Activated T-cell treated with anti-CD3 and anti-CD28 coated beads, Interleukin-2, amount 50 U/mL, for 24 hours (primary cell): ENCODE results near the gene L1TD1.
"Not testable (repeated sequence)": the region's sequence is repeated elsewhere in the genome, so short reads cannot be mapped to it uniquely, and the experiment has no call there.

Experiments used
- DNase-seq: peaks from one replicate; pipeline ENCODE4 v3.0.0-alpha.2; 2020
- H3K27ac Mint-ChIP-seq: 2 replicates; pipeline ENCODE4 v1.8.0; 2020; ENCODE audit warnings: mild to moderate bottlenecking, mixed read lengths
- H3K27me3 Mint-ChIP-seq: 2 replicates; pipeline ENCODE4 v1.8.0; 2020; ENCODE audit warnings: mixed read lengths
- H3K36me3 Mint-ChIP-seq: 2 replicates; pipeline ENCODE4 v1.8.0; 2020; ENCODE audit warnings: low read depth, mixed read lengths
- H3K4me1 Mint-ChIP-seq: 2 replicates; pipeline ENCODE4 v1.8.0; 2020; ENCODE audit warnings: low read depth, mixed read lengths
- H3K4me3 Mint-ChIP-seq: 2 replicates; pipeline ENCODE4 v1.8.0; 2020; ENCODE audit warnings: mild to moderate bottlenecking, moderate library complexity, mixed read lengths
- H3K9me3 Mint-ChIP-seq: 2 replicates; pipeline ENCODE4 v1.8.0; 2020; ENCODE audit warnings: mixed read lengths

L1TD1 gene

DNA sequence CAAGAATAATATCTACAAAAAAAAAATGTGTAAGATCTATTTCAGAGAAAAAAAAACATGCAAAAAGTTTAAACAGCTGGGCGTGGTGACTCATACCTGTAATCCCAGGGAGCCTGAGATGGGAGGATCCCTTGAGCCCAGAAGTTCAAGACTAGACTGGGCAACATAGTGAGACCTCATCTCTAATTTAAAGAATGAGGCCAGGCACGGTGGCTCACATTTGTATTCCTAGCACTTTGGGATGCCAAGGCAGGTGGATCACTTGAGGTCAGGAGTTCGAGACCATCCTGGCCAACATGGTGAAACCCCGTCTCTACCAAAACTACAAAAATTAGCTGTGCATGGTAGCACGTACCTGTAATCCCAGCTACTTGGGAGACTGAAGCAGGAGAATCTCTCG is 9.4 kb upstream of the L1TD1 start:
- not testable (repeated sequence) for H3K27ac Mint-ChIP-seq, H3K27me3 Mint-ChIP-seq, DNase-seq, H3K36me3 Mint-ChIP-seq, H3K4me1 Mint-ChIP-seq, H3K9me3 Mint-ChIP-seq, H3K4me3 Mint-ChIP-seq

DNA sequence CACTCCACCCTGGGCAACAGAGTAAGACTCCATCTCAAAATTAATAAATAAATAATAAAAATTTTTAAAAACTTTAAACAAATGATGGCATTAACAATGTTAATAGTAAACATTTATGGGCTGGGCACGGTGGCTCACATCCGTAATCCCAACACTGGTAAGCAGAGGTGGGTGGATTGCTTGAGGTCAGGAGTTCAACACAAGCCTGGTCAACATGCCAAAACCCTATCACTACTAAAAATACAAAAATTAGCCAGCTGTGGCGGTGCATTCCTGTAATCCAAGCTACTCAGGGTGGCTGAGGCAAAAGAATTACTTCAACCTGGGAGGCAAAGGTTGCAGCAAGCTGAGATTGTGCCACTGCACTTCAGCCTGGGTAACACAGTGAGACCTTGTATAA is 9.0 kb upstream of the L1TD1 start:
- Mint-ChIP-seq H3K36me3 (no peaks in the 10 kb centered on the region), H3K9me3 (no peaks in the 10 kb centered on the region)

DNA sequence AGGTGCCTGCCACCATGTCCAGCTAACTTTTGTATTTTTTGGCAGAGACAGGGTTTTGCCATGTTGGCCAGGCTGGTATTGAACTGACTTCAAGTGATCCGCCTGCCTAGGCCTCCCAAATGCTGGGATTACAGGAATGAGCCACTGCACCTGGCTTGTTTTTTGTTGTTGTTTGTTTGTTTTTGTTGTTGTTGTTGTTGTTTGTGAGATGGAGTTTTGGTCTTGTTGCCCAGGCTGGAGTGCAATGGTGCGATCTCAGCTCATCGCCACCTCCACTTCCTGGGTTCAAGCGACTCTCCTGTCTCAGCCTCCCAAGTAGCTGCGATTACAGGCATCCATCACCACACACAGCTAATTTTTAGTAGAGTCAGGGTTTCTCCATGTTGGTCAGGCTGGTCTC is 7.1 kb upstream of the L1TD1 start:
- Mint-ChIP-seq H3K4me3 (no peak overlapping the region), H3K27me3 (peaks cover 3% of the 10 kb centered on the region)

More for the DNA sequence above, 9.0 kb upstream of the L1TD1 start:
- DNase-seq: no peak
- no peaks in the 10 kb centered on the region for H3K4me1 Mint-ChIP-seq
- H3K27ac Mint-ChIP-seq: no peak overlapping the region
- H3K27me3 Mint-ChIP-seq: peaks cover 3% of the 10 kb centered on the region
- H3K4me3 Mint-ChIP-seq: no peak overlapping the region

DNA sequence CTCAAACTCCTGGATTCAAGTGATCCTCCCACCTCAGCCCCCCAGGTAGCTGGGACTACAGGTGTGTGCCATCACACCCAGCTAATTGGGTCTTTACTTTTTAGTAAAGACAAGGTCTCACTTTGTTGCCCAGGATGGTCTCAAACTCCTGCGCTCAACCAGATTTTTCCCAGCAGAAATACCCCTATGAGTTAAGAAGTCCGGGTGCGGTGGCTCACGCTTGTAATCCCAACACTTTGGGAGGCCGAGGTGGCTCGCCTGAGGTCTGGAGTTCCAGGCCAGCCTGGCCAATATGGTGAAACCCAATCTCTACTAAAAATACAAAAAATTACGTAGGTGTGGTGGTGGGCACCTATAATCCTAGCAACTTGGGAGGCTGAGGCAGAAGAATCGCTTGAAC is 6.5 kb upstream of the L1TD1 start:
- H3K36me3 Mint-ChIP-seq: no peaks in the 10 kb centered on the region
- H3K4me1 Mint-ChIP-seq: no peaks in the 10 kb centered on the region
- H3K27me3 Mint-ChIP-seq: peaks cover 8% of the 10 kb centered on the region
- no peaks in the 10 kb centered on the region for H3K9me3 Mint-ChIP-seq
- H3K27ac Mint-ChIP-seq: no peak overlapping the region
- DNase-seq: no peak
- no peak overlapping the region for H3K4me3 Mint-ChIP-seq

More for the DNA sequence above, 7.1 kb upstream of the L1TD1 start:
- DNase-seq: no peak
- H3K4me1 Mint-ChIP-seq: no peaks in the 10 kb centered on the region
- no peak overlapping the region for H3K27ac Mint-ChIP-seq
- H3K9me3 Mint-ChIP-seq: no peaks in the 10 kb centered on the region
- H3K36me3 Mint-ChIP-seq: no peaks in the 10 kb centered on the region

DNA sequence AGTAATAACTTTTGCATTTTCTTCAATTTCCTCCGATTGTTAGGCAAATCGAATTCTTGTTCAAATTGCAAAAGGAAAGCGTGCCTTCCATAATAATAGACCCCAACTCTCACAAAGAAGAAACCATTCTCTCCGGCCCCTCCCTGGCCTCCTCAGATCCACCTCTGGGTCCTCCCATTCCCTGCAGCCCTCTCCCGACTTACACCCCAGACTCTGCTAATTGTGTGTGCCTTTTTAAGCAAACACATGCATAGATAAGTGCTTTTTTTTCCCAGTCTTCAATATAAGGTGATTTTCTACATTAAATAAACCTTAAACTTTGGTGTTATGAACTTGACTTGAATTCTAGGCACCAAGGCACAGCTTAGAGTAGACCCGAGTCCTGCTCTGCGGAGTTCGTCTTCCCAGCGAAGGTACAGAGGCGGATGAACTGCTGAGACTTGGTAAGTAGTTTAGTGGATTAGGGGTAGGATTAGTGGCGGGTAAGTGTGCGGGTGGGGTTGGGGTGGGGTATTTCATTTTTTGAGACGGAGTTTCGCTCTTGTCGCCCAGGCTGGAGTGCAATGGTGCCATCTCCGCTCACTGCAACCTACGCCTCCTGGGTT is 1.5 kb downstream of the L1TD1 start:
- H3K4me3 Mint-ChIP-seq: no peak overlapping the region
- H3K27me3 Mint-ChIP-seq: peaks cover 49% of the 10 kb centered on the region
- no peaks in the 10 kb centered on the region for H3K36me3 Mint-ChIP-seq
- H3K27ac Mint-ChIP-seq: no peak overlapping the region
- no peak for DNase-seq
- H3K4me1 Mint-ChIP-seq: peaks cover 6% of the 10 kb centered on the region
- no peaks in the 10 kb centered on the region for H3K9me3 Mint-ChIP-seq

DNA sequence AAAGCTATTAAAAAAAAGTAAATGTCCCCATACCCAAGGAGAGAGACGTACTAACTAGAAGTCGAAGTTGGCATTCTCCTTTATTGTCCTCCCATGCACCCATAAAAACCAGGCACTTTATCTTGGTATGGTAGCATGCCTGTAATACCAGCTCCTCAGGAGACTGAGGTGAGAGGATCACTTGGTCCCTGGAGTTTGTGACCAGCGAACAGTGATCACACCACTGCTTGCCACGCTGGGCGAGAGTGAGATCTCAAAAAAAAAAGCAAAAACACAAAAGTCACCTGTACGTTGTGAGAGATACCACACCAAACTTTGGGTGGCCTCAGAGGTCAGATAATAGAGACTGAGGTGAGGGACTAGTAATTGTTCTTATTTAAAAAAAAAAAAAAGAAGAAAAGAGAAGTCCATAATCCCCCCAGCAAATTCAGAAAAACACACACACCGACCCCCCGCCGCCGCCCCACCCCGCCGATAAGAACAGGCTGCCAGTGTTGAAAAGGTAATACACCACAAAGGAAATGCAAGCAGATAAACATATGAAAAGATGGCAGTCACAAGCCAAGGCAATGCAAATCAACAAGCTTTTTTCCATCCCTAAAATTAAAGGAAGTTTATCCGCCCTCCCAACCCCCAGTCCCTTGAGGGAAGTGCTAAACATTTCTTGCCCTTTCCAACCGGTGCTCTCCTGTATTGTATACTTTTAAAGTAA is 3.6 kb downstream of the L1TD1 start:
- Mint-ChIP-seq H3K27me3 (peaks cover 42% of the 10 kb centered on the region), H3K9me3 (no peaks in the 10 kb centered on the region), H3K4me1 (peaks cover 6% of the 10 kb centered on the region), H3K27ac (no peak overlapping the region), H3K4me3 (no peak overlapping the region), H3K36me3 (no peaks in the 10 kb centered on the region)
- DNase-seq: no peak

DNA sequence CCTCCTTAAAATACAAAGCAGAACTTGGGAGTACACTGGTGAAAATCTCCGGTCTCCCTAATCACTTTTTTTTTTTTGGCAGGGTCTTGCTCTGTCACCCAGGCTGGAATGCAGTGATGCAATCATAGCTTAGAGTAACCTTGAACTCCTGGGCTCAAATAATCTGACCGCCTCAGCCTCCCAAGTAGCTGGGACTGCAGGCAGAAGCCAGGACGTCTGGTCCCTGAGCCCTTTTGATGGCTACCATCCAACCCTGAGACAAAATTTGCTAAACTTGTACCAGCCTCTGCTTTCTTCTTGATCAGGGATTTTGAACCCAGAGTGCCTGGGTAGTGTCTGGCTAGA is 4.1 kb downstream of the L1TD1 start:
- H3K4me3 Mint-ChIP-seq: no peak overlapping the region
- H3K9me3 Mint-ChIP-seq: no peaks in the 10 kb centered on the region
- H3K36me3 Mint-ChIP-seq: no peaks in the 10 kb centered on the region
- peaks cover 37% of the 10 kb centered on the region for H3K27me3 Mint-ChIP-seq
- H3K4me1 Mint-ChIP-seq: peaks cover 6% of the 10 kb centered on the region
- no peak for DNase-seq
- no peak overlapping the region for H3K27ac Mint-ChIP-seq

DNA sequence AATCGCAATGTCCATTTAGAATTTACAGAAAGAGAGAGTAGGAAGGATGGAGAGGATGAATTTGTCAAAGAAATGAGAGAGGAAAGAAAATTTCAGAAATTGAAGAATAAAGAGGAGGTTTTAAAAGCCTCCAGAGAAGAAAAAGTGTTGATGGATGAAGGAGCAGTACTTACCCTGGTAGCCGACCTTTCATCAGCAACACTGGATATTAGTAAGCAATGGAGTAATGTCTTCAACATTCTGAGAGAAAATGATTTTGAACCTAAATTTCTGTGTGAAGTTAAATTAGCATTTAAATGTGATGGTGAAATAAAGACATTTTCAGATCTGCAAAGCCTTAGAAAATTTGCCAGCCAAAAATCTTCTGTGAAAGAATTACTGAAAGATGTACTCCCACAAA is 12.5 kb downstream of the L1TD1 start:
- Mint-ChIP-seq H3K4me1 (peaks cover 5% of the 10 kb centered on the region), H3K4me3 (no peak overlapping the region), H3K27ac (no peak overlapping the region), H3K36me3 (no peaks in the 10 kb centered on the region), H3K9me3 (peaks cover 14% of the 10 kb centered on the region), H3K27me3 (peaks cover 9% of the 10 kb centered on the region)
- no peak for DNase-seq

DNA sequence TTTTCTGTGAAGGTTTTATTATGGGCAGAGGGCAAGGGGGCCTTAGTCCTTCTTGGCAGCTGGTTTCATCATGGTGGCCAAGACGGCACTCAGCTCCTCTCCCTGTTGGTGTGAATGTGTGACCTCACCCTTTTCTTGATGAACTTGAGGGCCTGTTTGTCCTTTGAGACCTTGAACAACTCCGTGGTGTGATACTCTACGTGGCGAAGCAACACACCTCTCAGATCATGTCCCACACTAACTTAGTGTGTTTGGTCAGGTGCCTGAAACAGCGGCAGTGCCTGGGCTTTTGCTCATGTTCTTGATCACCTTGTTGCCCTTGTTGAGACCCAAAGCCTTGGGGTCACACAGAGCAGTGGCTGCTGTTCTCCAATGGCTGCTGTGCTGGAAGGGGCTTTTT is 13.4 kb downstream of the L1TD1 start:
- H3K27me3 Mint-ChIP-seq: peaks cover 9% of the 10 kb centered on the region
- no peak overlapping the region for H3K27ac Mint-ChIP-seq
- H3K4me3 Mint-ChIP-seq: no peak overlapping the region
- DNase-seq: no peak
- H3K9me3 Mint-ChIP-seq: peaks cover 14% of the 10 kb centered on the region
- peaks cover 5% of the 10 kb centered on the region for H3K4me1 Mint-ChIP-seq
- H3K36me3 Mint-ChIP-seq: no peaks in the 10 kb centered on the region

DNA sequence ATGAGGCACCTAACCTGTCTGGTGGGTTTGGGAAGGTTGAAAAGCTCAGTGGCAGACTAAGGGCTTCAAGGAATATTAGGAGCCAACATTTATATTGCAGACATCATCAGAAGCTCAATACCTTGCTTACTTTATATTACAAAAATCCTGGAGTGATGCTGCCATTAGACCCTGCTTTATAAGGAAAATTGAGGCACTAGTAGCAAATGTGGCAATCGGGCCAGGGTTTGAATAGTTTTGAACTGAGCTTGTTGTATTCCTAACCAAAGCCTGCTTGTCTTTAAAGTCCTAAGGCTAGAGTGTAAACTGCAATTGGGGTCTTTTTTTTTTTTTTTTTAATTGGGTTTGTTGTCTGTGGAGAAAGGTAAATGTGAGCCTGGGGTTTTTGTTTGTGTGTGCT is 14.3 kb downstream of the L1TD1 start:
- peaks cover 14% of the 10 kb centered on the region for H3K9me3 Mint-ChIP-seq
- H3K4me3 Mint-ChIP-seq: no peak overlapping the region
- peaks cover 9% of the 10 kb centered on the region for H3K27me3 Mint-ChIP-seq
- no peak overlapping the region for H3K27ac Mint-ChIP-seq
- no peaks in the 10 kb centered on the region for H3K36me3 Mint-ChIP-seq
- DNase-seq: no peak
- H3K4me1 Mint-ChIP-seq: peaks cover 5% of the 10 kb centered on the region

DNA sequence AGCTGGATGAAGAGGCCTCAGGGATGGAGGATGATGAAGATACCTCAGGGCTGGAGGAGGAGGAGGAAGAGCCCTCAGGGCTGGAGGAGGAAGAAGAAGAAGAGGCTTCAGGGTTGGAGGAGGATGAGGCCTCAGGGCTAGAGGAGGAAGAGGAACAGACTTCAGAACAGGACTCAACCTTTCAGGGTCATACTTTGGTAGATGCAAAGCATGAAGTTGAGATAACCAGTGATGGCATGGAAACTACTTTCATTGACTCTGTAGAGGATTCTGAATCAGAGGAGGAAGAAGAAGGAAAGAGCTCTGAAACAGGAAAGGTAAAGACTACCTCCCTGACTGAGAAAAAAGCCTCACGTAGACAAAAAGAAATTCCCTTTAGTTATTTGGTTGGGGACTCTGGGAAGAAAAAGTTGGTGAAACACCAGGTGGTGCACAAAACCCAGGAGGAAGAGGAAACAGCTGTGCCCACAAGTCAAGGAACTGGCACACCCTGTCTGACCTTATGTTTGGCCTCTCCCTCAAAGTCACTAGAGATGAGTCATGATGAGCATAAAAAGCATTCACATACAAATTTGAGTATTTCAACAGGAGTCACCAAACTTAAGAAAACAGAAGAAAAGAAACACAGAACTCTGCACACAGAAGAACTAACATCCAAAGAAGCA is 15.4 kb downstream of the L1TD1 start:
- Mint-ChIP-seq H3K27ac (no peak overlapping the region), H3K27me3 (peaks cover 9% of the 10 kb centered on the region), H3K4me1 (peaks cover 5% of the 10 kb centered on the region), H3K4me3 (no peak overlapping the region), H3K9me3 (peaks cover 16% of the 10 kb centered on the region), H3K36me3 (no peaks in the 10 kb centered on the region)
- DNase-seq: no peak

DNA sequence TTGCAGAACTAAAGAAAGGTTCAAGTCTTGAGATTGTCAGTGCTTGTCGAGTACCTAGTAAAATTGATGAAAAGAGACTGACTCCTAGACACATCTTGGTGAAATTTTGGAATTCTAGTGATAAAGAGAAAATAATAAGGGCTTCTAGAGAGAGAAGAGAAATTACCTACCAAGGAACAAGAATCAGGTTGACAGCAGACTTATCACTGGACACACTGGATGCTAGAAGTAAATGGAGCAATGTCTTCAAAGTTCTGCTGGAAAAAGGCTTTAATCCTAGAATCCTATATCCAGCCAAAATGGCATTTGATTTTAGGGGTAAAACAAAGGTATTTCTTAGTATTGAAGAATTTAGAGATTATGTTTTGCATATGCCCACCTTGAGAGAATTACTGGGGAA is 16.3 kb downstream of the L1TD1 start:
- H3K36me3 Mint-ChIP-seq: no peaks in the 10 kb centered on the region
- H3K4me3 Mint-ChIP-seq: no peak overlapping the region
- no peak for DNase-seq

DNA sequence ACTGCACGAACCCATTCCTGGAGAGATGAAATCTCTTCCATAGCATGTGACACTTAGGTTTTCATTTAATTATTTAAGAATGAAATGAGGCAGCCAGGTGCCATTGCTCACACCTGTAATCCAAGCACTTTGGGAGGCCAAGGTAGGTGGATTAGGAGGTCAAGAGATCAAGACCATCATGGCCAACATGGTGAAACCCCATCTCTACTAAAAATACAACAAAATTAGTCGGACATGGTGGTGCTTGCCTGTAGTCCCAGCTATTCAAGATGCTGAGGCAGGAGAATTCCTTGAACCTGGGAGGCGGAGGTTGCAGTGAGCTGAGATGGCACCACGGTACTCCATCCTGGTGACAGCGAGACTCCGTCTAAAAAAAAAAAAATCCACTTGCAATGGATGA is 17.8 kb downstream of the L1TD1 start:
- Mint-ChIP-seq H3K27me3 (no peaks in the 10 kb centered on the region), H3K4me3 (no peak overlapping the region), H3K27ac (no peak overlapping the region), H3K9me3 (peaks cover 16% of the 10 kb centered on the region), H3K36me3 (no peaks in the 10 kb centered on the region), H3K4me1 (peaks cover 5% of the 10 kb centered on the region)
- no peak for DNase-seq

More for the DNA sequence above, 16.3 kb downstream of the L1TD1 start:
- peaks cover 5% of the 10 kb centered on the region for H3K4me1 Mint-ChIP-seq
- H3K27me3 Mint-ChIP-seq: peaks cover 4% of the 10 kb centered on the region
- H3K9me3 Mint-ChIP-seq: peaks cover 16% of the 10 kb centered on the region
- H3K27ac Mint-ChIP-seq: no peak overlapping the region

DNA sequence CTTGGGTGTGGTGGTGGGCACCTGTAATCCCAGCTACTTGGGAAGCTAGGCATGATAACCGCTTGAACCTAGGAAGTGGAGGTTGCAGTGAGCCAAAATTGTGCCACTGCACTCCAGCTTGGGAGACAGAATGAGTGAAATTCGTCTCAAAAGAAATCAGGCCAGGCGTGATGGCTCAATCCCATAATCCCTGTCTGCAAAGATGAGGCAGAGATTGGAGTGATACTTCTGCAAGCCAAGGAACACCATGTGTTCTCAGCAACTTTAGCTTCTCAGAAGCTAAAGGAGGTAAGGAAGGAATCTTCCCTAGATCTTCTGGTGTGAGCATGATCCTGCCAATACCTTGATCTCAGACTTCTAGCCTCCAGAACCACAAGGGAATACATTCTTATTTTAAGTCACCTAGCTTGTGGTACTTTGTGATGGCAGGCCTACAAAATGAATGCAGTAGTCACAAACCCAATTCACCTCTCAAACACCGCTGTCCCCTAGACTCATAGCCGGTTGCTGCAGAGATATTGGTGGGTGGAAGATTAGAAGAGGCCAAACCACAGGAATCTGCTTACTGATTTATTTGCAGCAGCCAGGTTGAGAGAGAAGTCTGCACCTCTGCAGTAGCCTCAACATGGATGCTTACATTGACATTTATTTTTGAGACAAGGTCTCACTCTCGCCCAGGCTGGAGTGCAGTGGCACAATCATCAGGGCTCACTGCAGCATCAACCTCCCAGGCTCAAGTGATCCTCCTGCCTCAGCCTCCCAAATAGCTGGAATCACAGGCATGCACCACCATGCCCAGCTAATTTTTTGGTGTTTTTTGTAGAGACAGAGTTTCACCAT is 18.6 kb downstream of the L1TD1 start:
- H3K36me3 Mint-ChIP-seq: no peaks in the 10 kb centered on the region
- no peaks in the 10 kb centered on the region for H3K27me3 Mint-ChIP-seq
- H3K27ac Mint-ChIP-seq: no peak overlapping the region
- peaks cover 16% of the 10 kb centered on the region for H3K9me3 Mint-ChIP-seq
- DNase-seq: no peak
- no peak overlapping the region for H3K4me3 Mint-ChIP-seq
- peaks cover 5% of the 10 kb centered on the region for H3K4me1 Mint-ChIP-seq
